Stimulated activated CD8-positive, alpha-beta memory T cell treated with anti-CD3 and anti-CD28 coated beads, Interleukin-15, amount 100 ng/mL, for 24 hours (primary cell): ENCODE data around the gene UBAC2.
"Not testable (repeated sequence)": the region's sequence is repeated elsewhere in the genome, so short reads cannot be mapped to it uniquely, and the experiment has no call there.

Experiments used
- DNase-seq: peaks from one replicate; pipeline ENCODE4 v3.0.0-alpha.2; 2020; ENCODE audit warnings: low read depth

Gene UBAC2

GRCh38 chr13:99380921-99381645, 180.4 kb downstream of the UBAC2 start:
- DNase-seq = peak; percentile 36

DNA sequence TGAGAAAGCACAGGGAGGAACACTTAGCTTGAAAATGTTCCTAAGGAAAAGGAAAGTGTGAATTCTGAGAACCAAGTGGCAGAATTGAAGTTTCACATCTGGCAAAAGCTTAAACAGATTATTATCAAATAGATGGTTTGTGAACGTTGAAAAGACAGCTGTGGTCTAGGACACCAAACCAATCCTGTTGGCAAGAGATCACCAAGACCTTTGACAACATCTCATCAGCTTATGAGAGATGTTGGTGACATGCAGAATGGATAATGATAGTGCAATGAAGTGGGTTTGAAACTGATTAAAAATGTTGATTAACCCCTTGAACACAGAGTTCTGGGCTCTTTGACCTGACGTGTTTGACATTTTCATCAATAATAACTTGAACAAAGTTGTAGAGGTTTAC, 181.1 kb downstream of the UBAC2 start:
- DNase-seq = no peak

- DNase-seq = no peak
Observed at GRCh38 chr13:99382428-99383133, 181.9 kb downstream of the UBAC2 start.

DNA sequence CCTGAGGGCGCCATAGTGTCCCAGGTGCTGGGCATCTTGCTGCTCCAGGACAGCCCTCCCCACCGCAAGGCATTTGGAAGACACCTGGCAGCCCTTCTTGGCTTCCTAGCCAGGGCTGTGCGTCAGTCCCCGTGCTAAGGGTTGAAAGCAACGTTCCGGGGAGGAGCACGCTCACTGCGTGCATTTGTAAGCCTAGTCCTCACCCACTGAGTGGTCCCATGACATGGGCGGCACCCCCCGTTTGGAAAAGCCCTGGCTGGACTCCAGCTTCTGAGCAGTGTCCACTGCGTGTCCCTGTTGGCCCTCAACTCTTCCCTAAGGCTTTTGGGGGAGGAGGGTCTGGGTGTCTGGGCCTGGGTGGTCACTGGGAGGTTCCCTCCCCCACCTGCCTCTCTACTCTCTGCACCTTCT, 182.9 kb downstream of the UBAC2 start:
- DNase-seq = no peak

DNA sequence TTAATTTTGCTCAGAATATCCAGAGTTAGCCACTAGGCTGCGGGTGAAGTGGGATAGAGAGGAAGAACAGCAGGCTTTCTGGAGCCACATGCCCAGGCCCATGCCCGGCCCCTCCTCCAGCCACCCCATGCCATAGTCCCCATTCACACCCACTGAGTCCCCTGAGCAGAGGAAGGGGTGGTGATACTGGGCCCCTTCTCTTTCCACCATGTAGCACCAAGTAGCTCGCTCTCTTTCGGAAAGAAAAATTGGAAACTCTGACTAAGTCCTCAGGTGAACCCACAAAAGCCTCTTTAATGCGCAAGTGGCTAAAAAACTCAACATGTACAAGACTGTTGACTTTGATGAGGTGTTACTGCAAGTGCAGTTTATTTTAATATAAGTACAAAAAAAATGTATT, 183.3 kb downstream of the UBAC2 start:
- no peak for DNase-seq

- DNase-seq = no peak
Observed at GRCh38 chr13:99384468-99384867, 183.8 kb downstream of the UBAC2 start.

DNA sequence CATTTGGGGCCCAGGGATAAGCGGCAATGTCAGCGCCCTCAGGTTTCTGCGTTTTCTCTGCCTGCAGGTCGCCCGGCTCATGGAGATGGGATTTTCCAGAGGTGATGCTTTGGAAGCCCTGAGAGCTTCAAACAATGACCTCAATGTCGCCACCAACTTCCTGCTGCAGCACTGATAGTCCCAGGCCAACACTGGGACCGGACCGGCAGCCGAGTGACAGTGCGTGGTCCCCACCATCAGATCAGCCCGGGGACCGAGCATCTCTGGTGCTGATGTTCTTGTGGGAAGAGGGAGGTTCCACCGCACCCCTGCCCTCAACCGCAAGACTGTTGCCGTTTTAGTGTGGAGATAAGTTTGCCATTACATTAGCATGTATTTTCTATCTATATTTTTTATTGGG, 184.5 kb downstream of the UBAC2 start:
- no peak for DNase-seq

DNA sequence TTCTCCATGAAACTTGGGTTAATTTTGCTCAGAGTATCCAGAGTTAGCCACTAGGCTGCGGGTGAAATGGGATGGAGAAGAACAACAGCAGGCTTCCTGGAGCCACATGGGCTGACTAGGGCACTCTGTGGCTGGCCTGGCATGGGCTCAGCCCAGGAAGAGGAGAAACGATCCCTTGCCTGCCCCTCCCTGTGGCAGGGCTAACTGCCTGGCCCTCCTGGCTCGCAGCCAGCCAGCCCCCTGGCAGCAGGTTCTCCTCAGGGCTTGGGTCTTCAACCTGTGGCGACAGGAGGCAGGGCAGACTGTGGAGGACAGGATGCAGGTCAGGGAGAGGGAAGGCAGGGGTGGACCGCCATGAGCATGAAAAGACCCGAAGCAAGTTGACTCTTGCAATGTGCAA, 185.3 kb downstream of the UBAC2 start:
- no peak for DNase-seq

- no peak for DNase-seq
Observed at GRCh38 chr13:99386495-99386894, 185.8 kb downstream of the UBAC2 start.

- DNase-seq = peak; percentile 82
Observed at GRCh38 chr13:99386911-99387788, 186.5 kb downstream of the UBAC2 start.

DNA sequence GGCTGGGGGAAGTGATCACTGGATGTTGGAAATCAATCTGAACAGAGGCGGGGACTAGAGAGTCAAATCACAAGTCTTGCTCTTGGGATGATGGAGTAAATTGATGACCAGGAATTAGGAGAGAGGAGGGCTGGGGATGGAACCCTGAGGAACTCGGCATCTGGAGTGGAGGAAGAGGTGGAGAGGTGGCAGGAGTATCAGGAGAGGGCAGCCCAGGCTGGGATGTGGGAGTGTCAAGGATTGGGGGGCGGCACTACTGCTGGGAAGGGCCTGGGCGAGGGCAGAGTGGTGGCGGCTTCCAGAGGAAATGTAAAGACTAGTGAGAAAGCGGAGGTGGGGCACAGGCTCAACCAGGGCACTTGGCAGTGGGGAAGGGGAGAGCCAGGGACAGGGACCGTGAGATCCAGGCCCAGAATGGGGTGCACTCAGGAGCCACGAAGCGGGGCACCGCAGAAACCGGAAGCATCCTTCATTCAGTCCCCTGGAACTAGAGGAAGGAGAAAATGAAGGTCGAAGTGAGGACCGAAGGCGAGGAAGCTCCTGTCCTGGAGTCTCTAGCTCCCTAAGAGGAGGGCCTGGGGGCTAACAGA, 187.8 kb downstream of the UBAC2 start:
- no peak for DNase-seq

DNA sequence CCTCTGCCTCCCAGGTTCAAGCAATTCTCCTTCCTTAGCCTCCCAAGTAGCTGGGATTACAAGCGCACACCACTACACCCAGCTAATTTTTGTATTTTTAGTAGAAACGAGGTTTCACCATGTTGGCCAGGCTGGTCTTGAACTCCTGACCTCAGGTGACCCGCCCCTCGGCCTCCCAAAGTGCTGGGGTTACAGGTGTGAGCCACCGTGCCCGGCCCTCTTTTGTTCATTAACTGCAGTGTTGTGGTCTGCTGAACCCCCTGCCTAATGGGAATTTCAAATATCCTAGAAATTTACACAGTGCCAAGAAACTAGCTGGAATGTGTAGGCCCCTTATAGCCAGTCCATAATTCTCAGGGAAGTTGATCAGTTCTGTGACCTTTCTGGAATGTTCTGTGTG, 188.4 kb downstream of the UBAC2 start:
- not testable (repeated sequence) for DNase-seq

DNA sequence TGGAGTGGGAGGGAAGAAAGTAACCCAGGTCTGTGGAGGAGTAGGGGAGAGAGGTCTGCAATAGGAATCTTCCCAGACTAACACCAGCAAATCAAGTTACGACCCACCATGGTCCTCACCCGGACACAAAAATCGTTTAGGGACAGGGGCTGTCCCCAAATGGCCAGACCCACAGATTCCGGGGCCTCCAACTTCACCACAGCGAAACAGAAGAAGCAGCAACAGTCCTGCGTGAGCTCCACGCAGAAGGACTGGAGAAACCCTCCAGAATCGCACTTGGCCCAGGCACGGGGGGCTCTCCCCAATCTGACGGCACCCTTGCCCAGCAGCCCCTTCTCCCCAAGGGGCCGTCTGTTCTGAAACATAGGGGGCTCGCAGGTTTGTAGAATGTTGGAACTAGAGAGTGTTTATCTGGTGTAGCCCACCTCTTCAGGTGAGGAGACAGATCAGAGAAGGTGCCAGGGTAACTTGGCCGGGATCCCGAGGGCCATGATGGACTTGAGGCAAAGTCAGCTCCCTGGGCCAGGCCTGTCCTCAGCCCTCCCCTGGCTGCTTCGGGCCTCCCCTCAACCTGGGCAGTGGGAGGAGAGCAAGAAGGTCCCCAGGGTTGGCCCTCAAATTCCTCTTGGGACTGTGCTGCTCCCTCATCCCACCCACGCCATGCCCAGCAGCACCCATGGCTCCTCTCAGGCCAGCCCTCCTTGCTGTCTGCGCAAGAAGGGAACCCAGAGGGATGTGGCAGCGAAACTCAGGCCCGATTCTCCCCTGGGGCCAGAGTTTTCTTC, 189.1 kb downstream of the UBAC2 start:
- DNase-seq = no peak

DNA sequence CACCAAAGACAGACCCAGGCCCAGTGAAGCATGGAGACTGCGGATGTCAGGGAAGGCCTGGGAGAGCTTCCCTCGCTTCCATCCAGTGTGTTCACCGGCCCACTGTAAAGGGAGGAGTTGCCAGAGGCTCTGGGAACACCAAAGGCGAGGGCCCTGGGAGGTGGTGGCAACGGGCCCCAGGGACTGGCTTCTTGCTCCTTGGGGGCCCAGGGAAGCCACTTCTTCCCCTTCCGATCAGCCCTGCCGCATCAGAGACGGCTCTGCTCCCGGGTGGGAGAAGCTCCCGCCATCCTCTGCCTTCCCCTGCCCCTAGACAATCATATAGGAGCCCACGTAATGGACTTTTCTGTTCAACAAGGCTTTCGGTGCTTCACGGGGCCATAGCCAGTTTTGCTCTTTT, 189.9 kb downstream of the UBAC2 start:
- no peak for DNase-seq

GRCh38 chr13:99391781-99392469, 191.3 kb downstream of the UBAC2 start:
- no peak for DNase-seq

GRCh38 chr13:99392470-99393135, 191.9 kb downstream of the UBAC2 start:
- no peak for DNase-seq

DNA sequence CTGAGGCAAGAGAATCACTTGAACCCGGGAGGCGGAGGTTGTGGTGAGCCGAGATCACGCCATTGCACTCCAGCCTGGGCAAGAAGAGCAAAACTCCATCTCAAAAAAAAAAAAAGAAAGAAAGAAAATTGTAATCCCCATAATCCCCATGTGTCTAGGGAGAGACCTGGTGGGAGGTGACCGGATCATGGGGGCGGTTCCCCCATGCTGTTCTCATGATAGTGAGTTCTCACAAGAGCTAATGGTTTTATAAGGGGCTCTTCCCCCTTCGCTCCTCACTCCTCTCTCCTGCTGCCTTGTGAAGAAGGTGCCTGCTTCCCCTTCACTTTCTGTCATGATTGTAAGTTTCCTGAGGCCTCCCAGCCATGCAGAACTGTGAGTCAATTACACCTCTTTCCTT, 192.7 kb downstream of the UBAC2 start:
- not testable (repeated sequence) for DNase-seq

DNA sequence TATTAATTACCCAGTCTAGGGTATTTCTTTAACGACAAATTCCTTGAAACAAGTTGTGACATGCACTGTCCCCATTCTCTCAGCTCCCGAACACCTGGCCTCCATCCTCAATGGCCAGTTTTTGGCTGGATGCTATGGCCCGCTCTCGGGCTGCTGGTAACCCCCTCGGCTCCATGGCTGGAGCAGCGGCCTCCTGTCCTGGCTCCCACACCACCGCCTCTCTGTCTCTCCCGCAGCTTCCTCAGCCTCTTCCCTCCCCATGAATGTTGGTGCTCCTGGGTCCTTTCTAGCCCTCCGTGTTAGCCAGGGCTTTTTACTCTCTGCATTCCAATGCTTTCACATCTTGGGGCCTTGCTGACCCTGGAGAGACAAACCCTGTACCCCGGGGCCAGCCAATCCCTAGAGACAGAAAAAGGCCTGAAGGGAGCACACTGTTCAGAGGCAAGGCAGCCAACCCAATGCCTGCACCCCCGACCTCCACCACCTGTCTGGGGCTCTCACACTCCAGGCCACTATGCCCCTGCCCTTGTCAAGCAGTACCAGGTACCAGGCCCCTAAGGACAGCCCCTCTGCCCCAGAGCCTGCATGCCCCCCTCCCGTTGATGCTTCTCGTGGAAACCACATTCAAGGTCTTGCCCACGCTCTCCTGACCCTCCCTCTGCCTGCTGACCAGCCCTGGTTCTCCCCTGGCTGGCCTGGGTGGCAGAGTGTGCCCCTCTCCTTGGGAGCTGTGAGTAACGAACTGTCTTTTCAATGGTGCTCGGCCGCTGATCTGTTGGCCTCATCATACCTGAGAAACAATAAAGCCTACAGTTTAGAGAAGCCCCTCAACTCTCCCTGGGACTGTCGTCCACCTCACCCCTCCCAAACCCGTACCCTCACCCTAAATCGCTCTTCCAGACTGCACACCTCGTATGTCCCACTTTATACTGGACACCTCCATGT, 193.4 kb downstream of the UBAC2 start:
- no peak for DNase-seq

GRCh38 chr13:99395436-99395835, 194.8 kb downstream of the UBAC2 start:
- DNase-seq = no peak
